Measurements from ENCODE around the gene SPO11.

The SPO11 gene

GRCh38 chr20:57323034-57323433 lies 6.6 kb upstream of the SPO11 start:
- no peak for ATAC-seq

GRCh38 chr20:57325632-57326356 lies 3.8 kb upstream of the SPO11 start:
- ATAC-seq = no peak
- TF ChIP-seq OSR1 (CRISPR knock-in tag; IDR thresholded peaks at IDR 0.05) (no peak), ZC3H10 (CRISPR knock-in tag; IDR thresholded peaks at IDR 0.05) (no peak), ESRRG (CRISPR knock-in tag; IDR thresholded peaks at IDR 0.05) (no peak), ZFP30 (CRISPR knock-in tag; IDR thresholded peaks at IDR 0.05) (no peak), ISL1 (CRISPR knock-in tag; IDR thresholded peaks at IDR 0.05) (no peak), ZNF70 (CRISPR knock-in tag; IDR thresholded peaks at IDR 0.05) (no peak), ZNF565 (CRISPR knock-in tag; conservative IDR thresholded peaks at IDR 0.05; ENCODE audit: low read depth) (no peak)

More at GRCh38 chr20:57323034-57323433, 6.6 kb upstream of the SPO11 start:
- TF ChIP-seq RARB (CRISPR knock-in tag; IDR thresholded peaks at IDR 0.05) (no peak), TOX (CRISPR knock-in tag; IDR thresholded peaks at IDR 0.05; ENCODE audit: borderline replicate concordance) (no peak), PATZ1 (CRISPR knock-in tag; IDR thresholded peaks at IDR 0.05; ENCODE audit: borderline replicate concordance) (no peak), OSR1 (CRISPR knock-in tag; IDR thresholded peaks at IDR 0.05) (no peak), TCF4 (CRISPR knock-in tag; IDR thresholded peaks at IDR 0.05; ENCODE audit: borderline replicate concordance) (no peak), ESRRG (CRISPR knock-in tag; IDR thresholded peaks at IDR 0.05) (no peak), SNAI2 (CRISPR knock-in tag; IDR thresholded peaks at IDR 0.05) (no peak), ZFP30 (CRISPR knock-in tag; IDR thresholded peaks at IDR 0.05) (no peak), CREB5 (CRISPR knock-in tag; IDR thresholded peaks at IDR 0.05; ENCODE audit: low read depth) (no peak), ZNF8 (CRISPR knock-in tag; IDR thresholded peaks at IDR 0.05) (no peak), ARNTL (CRISPR knock-in tag; IDR thresholded peaks at IDR 0.05; ENCODE audit: borderline replicate concordance, low read depth) (no peak), ISL1 (CRISPR knock-in tag; IDR thresholded peaks at IDR 0.05) (no peak), ZC3H10 (CRISPR knock-in tag; IDR thresholded peaks at IDR 0.05) (no peak), ZNF70 (CRISPR knock-in tag; IDR thresholded peaks at IDR 0.05) (no peak), ZNF565 (CRISPR knock-in tag; conservative IDR thresholded peaks at IDR 0.05; ENCODE audit: low read depth) (no peak)

GRCh38 chr20:57326667-57327455 lies 2.7 kb upstream of the SPO11 start:
- no peak for ATAC-seq
- TF ChIP-seq ZFP3 (CRISPR knock-in tag; IDR thresholded peaks at IDR 0.05) = no peak
- TF ChIP-seq ZC3H10 (CRISPR knock-in tag; IDR thresholded peaks at IDR 0.05) = no peak
- no peak for TF ChIP-seq SNAI2 (CRISPR knock-in tag; IDR thresholded peaks at IDR 0.05)
- TF ChIP-seq CREB5 (CRISPR knock-in tag; IDR thresholded peaks at IDR 0.05; ENCODE audit: low read depth) = no peak
- TF ChIP-seq TCF4 (CRISPR knock-in tag; IDR thresholded peaks at IDR 0.05; ENCODE audit: borderline replicate concordance) = no peak
- no peak for TF ChIP-seq TSHZ2 (CRISPR knock-in tag; IDR thresholded peaks at IDR 0.05)
- TF ChIP-seq BACH2 (CRISPR knock-in tag; IDR thresholded peaks at IDR 0.05; ENCODE audit: borderline replicate concordance) = no peak
- no peak for TF ChIP-seq ZNF8 (CRISPR knock-in tag; IDR thresholded peaks at IDR 0.05)
- TF ChIP-seq POU6F1 (CRISPR knock-in tag; IDR thresholded peaks at IDR 0.05; ENCODE audit: borderline replicate concordance, low read depth) = no peak
- no peak for TF ChIP-seq ZNF70 (CRISPR knock-in tag; IDR thresholded peaks at IDR 0.05)
- no peak for TF ChIP-seq OSR1 (CRISPR knock-in tag; IDR thresholded peaks at IDR 0.05)
- no peak for TF ChIP-seq TOX (CRISPR knock-in tag; IDR thresholded peaks at IDR 0.05; ENCODE audit: borderline replicate concordance)
- TF ChIP-seq ARNTL (CRISPR knock-in tag; IDR thresholded peaks at IDR 0.05; ENCODE audit: borderline replicate concordance, low read depth) = no peak
- TF ChIP-seq RARB (CRISPR knock-in tag; IDR thresholded peaks at IDR 0.05) = no peak
